Measurements from ENCODE around the gene ROBO4.

The ROBO4 gene

DNA sequence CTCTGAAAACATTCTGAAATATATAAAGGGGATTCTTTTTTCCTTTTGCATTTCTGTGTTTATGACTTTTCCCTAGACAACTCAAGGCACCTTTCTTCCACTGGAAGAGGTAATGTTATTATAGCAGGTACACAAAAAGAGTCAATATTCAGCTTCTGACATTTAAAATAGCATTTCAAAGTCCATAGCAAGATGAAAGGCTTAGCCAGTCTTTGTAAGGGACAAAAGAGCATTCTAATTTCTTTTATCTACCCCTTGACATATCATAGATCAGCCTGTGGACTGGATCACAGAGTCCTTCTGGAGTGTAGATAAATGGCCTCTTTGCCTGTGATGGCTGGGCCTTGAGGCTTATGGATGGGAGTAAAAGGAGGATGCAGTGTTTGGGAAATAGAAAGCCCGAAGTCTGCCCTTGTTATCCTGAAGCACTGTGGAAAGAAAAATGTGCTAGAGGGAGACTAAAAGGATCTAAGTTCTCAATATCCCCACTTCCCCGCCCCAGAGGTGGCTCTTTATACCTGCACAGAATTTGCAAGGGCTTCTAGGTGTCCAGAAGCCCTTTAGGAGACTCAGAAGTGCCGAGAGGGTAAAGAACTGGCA, 39.8 kb upstream of the ROBO4 start:
- peaks cover 0 to 5% of the 10 kb centered on the region in 2 donors for H3K27me3 ChIP-seq (ENCODE audit: control insufficient read depth in 1 of 2, insufficient read depth in 2 of 2, low read length in 2 of 2)
- H3K4me1 ChIP-seq (ENCODE audit: control insufficient read depth, insufficient read depth, low read length), result no peaks in the 10 kb centered on the region
- no peaks in the 10 kb centered on the region for H3K36me3 ChIP-seq (ENCODE audit: control insufficient read depth in 2 of 2, insufficient read depth in 2 of 2, low read length in 2 of 2)
- H3K9me3 ChIP-seq (ENCODE audit: control insufficient read depth in 2 of 2, low read length in 2 of 2), result no peaks in the 10 kb centered on the region
- no peak overlapping the region for H3K9ac ChIP-seq (ENCODE audit: low read length in 2 of 2)
- H3K4me3 ChIP-seq (ENCODE audit: low read length in 2 of 2), result no peak overlapping the region
- no peak overlapping the region for H3K27ac ChIP-seq (ENCODE audit: low read length)

DNA sequence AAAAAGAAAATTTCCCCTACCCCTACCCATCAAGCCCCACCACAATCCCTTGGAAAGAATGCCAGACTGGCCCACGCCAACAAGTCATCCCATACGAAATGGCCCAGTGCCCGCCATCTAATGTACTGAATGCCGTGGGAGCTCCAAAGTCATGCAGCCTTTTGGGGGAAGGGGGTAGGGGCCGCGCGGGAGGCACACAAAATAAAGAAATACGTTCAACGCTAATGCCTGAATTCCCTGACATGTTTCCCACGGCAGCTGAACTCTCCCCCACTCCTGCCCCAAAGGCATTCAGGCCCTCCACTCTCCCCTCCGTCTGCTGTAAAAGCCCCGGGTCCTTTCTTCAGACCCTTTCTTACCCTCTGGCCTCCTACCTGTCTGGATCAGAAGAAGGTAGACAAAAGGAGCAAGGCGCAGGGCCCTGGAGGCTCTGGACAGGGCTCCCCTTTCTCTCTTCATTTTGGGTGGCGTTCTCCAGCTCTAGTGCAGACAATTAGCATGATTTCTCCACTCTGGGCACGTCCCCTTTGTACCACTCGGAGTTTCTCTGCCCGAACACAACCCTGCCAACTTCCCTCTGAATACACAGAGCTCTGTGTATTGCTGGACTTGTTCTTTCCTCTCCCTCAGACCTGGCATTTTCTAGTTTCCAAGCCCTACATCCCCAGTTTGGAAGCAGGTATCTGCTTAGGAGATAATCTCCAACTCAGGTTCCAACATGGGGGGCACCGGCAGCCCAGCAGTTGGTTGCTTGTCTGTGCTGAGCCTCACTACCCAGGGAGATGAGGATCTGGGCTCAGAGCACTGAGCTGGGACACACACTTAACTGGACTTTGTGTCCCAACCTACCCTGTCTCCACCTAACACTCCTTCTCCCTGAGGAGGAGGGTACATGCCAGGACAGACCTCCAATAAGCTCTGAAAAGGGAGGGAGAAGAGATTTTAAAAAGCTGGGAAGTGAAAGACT, 38.2 kb upstream of the ROBO4 start, which contains the start of gene HEPACAM:
TSS of gene HEPACAM (minus strand) at position 500 of the 967 bp plus-strand sequence. CDS start at position 459, 41 bp downstream.
- Histone ChIP-seq H3K27ac (ENCODE audit: low read length) (no peak within 1 kb of the TSS), H3K9me3 (ENCODE audit: control insufficient read depth in 2 of 2, low read length in 2 of 2) (no peaks in the 10 kb centered on the region), H3K4me3 (ENCODE audit: low read length in 2 of 2) (no peak within 1 kb of the TSS), H3K27me3 (ENCODE audit: control insufficient read depth in 1 of 2, insufficient read depth in 2 of 2, low read length in 2 of 2) (peaks cover 0 to 5% of the 10 kb centered on the region in 2 donors), H3K36me3 (ENCODE audit: control insufficient read depth in 2 of 2, insufficient read depth in 2 of 2, low read length in 2 of 2) (no peaks in the 10 kb centered on the region), H3K4me1 (ENCODE audit: control insufficient read depth, insufficient read depth, low read length) (no peaks in the 10 kb centered on the region), H3K9ac (ENCODE audit: low read length in 2 of 2) (no peak within 1 kb of the TSS)

DNA sequence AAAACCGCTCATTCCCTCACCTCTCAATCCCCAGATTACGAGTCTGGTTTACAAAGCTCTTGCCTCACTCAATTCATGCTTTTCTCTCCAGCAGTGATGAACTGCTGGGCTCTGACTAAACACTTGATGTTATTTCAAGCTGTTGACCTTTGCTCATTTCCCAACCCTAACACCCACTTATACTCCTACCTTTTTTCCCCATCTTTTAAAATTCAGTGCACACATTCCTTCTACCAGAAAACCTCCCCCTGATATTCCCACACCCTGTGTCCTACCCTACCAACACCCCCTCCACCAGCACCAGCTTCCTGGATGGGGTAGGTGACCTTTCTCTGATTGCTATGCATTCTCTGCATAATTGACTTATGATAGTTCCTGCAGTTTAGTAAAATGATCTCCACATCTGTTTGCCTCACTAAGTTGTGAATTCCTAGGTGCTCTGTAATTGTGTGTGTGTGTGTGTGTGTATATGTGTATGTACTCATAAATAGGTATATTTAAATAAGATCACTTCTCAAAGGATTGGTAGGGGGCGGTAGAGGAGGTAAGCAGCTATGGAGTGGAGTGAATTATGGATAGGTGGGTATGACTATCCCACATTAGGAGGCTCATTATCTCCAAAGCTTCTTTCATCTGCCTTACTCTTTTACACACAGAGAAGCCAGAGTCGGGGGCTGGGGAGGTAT, 37.3 kb upstream of the ROBO4 start:
- Histone ChIP-seq H3K4me1 (ENCODE audit: control insufficient read depth, insufficient read depth, low read length) (no peaks in the 10 kb centered on the region), H3K9ac (ENCODE audit: low read length in 2 of 2) (no peak overlapping the region), H3K27me3 (ENCODE audit: control insufficient read depth in 1 of 2, insufficient read depth in 2 of 2, low read length in 2 of 2) (peaks cover 0 to 5% of the 10 kb centered on the region in 2 donors), H3K4me3 (ENCODE audit: low read length in 2 of 2) (no peak overlapping the region), H3K36me3 (ENCODE audit: control insufficient read depth in 2 of 2, insufficient read depth in 2 of 2, low read length in 2 of 2) (no peaks in the 10 kb centered on the region), H3K27ac (ENCODE audit: low read length) (no peak overlapping the region), H3K9me3 (ENCODE audit: control insufficient read depth in 2 of 2, low read length in 2 of 2) (no peaks in the 10 kb centered on the region)

DNA sequence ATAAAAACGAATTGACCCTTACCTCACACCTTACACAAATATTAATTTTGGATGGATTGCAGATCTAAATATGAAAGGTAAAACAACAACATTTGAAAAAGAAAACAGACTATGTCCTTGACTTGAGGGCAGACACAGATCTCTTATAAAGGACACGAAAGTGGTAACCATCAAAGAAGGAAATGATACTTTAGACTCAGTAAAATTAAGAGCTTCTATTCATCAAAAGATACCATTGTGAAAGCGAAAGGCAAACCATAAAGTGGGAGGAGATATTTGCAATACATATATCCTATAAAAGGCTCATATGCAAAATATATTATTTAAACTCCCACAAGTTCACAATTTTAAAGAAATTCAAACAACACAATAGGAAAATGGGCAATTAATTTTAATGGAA, 33.1 kb upstream of the ROBO4 start:
- Histone ChIP-seq H3K36me3 (ENCODE audit: control insufficient read depth in 2 of 2, insufficient read depth in 2 of 2, low read length in 2 of 2) (no peaks in the 10 kb centered on the region), H3K9me3 (ENCODE audit: control insufficient read depth in 2 of 2, low read length in 2 of 2) (no peaks in the 10 kb centered on the region), H3K9ac (ENCODE audit: low read length in 2 of 2) (no peak overlapping the region), H3K27me3 (ENCODE audit: control insufficient read depth in 1 of 2, insufficient read depth in 2 of 2, low read length in 2 of 2) (peaks cover 0 to 5% of the 10 kb centered on the region in 2 donors), H3K4me1 (ENCODE audit: control insufficient read depth, insufficient read depth, low read length) (no peaks in the 10 kb centered on the region), H3K27ac (ENCODE audit: low read length) (no peak overlapping the region), H3K4me3 (ENCODE audit: low read length in 2 of 2) (no peak overlapping the region)

DNA sequence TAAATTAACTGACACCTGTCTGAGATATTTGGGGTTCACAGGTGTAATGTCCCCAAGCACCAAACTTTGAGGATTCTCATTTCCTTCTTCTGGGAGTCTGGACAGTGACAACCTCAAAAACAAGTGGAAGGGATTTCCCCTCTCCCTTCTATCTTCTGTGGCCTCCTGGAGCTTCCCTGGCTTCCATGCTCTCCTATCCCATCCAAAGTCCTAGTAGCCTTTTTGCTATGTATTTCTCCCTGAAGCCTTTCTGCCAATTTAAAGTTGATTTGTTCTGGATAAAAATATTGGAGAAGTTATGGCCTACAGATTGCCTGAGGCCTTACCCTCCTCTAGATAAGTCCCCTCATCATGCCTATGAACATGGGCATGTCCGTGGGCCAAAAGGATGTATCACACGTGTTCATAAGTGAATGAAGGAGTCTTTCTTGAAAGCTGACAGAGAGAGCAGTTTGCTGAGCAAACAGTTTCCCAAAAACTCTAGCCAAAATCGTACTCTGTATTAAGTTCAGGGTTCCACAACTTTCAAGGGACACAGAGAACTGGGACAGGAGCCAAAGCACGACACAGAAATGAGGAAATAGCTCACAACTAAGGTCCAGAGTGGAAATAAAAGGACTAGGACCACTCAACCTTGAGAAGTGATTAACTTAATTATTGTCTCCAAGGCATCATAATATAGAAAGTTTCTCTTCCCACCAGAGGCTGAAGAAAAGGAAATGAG, 31.4 kb upstream of the ROBO4 start:
- Histone ChIP-seq H3K4me3 (ENCODE audit: low read length in 2 of 2) (no peak overlapping the region), H3K9ac (ENCODE audit: low read length in 2 of 2) (no peak overlapping the region), H3K9me3 (ENCODE audit: control insufficient read depth in 2 of 2, low read length in 2 of 2) (no peaks in the 10 kb centered on the region), H3K36me3 (ENCODE audit: control insufficient read depth in 2 of 2, insufficient read depth in 2 of 2, low read length in 2 of 2) (no peaks in the 10 kb centered on the region), H3K27me3 (ENCODE audit: control insufficient read depth in 1 of 2, insufficient read depth in 2 of 2, low read length in 2 of 2) (no peaks in the 10 kb centered on the region), H3K4me1 (ENCODE audit: control insufficient read depth, insufficient read depth, low read length) (no peaks in the 10 kb centered on the region), H3K27ac (ENCODE audit: low read length) (no peak overlapping the region)

DNA sequence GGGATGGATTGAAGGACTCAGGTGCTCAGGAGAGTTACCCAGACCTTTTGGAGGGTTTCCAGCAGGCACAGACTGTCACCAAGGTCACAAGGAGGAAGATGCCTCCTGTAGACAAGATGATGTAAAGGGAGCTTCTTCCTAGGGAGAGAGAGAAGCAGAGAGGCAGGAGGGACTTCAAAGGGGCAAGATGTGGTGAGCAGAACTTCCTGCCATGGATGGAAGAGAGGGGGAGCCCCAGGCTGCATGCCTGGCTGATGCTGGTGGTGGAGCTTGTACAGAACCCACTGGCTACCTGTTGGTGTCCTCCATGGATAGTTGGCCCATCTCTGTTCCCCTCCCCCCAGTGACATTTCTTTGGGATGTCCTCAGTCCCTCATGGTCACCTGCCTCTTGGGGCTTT, 25.6 kb upstream of the ROBO4 start:
- H3K4me3 ChIP-seq (ENCODE audit: low read length in 2 of 2), result no peak overlapping the region
- H3K9me3 ChIP-seq (ENCODE audit: control insufficient read depth in 2 of 2, low read length in 2 of 2), result no peaks in the 10 kb centered on the region
- H3K36me3 ChIP-seq (ENCODE audit: control insufficient read depth in 2 of 2, insufficient read depth in 2 of 2, low read length in 2 of 2), result no peaks in the 10 kb centered on the region
- peaks cover 8 to 13% of the 10 kb centered on the region in 2 donors for H3K27me3 ChIP-seq (ENCODE audit: control insufficient read depth in 1 of 2, insufficient read depth in 2 of 2, low read length in 2 of 2)
- H3K9ac ChIP-seq (ENCODE audit: low read length in 2 of 2), result no peak overlapping the region
- H3K27ac ChIP-seq (ENCODE audit: low read length), result no peak overlapping the region
- H3K4me1 ChIP-seq (ENCODE audit: control insufficient read depth, insufficient read depth, low read length), result peaks cover 4% of the 10 kb centered on the region

DNA sequence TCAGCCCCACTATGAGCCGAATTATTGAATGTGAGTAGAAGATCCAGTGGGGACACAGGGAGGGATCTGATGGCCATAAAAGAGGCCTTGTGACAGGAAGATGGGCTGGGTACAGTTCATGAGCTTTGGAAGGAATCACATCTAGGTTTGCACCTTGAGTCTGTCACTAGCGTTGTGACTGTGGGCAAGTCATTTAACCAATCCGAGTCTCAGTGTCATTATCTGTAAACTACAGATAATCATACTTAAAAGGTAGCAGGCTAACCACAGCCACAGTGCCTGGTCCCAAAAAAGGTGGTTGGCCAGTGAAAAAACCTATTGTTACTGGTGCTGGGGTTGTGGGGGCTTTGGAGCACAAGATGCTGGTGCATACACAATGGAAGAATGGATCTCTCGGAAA, 25.2 kb upstream of the ROBO4 start:
- no peaks in the 10 kb centered on the region for H3K9me3 ChIP-seq (ENCODE audit: control insufficient read depth in 2 of 2, low read length in 2 of 2)
- H3K36me3 ChIP-seq (ENCODE audit: control insufficient read depth in 2 of 2, insufficient read depth in 2 of 2, low read length in 2 of 2), result no peaks in the 10 kb centered on the region
- no peak overlapping the region for H3K9ac ChIP-seq (ENCODE audit: low read length in 2 of 2)
- peaks cover 4% of the 10 kb centered on the region for H3K4me1 ChIP-seq (ENCODE audit: control insufficient read depth, insufficient read depth, low read length)
- peaks cover 8 to 13% of the 10 kb centered on the region in 2 donors for H3K27me3 ChIP-seq (ENCODE audit: control insufficient read depth in 1 of 2, insufficient read depth in 2 of 2, low read length in 2 of 2)
- no peak overlapping the region for H3K27ac ChIP-seq (ENCODE audit: low read length)
- no peak overlapping the region for H3K4me3 ChIP-seq (ENCODE audit: low read length in 2 of 2)

DNA sequence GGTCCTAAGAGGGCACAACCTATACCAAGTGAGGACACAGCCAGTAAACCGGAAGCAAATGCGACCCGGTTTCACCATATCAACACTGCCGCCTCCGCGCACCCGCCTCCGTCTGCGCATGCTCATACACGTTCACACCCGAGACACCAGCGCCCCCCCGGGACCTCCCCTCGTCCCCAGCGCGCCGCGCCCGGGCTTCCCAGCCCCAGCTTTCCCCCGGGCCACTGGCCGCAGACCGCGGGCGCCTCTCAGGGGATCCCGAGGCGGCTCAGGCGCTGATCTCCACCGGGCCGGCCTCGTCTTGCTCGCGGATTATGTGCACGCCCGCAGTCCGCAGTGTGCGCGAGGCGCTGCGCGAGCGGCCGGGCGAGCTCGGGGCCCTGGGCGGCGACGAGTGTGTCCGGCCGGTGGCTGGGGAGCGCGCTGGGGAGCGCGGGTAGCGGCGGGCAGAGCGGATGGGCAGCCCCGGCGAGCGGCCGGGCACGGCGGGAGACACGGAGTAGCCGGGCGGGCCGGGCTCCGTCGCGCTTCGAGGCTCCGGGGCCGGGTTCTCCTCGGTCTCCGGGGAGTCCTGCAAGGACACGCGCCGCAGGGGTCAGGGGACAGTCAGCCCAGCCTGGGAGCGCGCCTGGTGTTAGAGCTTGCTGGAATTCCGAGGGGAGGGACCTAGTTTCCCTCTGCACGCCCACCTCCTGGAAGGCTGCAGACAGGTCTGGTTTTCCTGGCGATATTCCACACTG, 23.4 kb upstream of the ROBO4 start:
- Histone ChIP-seq H3K9ac (ENCODE audit: low read length in 2 of 2) (no peak overlapping the region), H3K27ac (ENCODE audit: low read length) (no peak overlapping the region), H3K4me3 (ENCODE audit: low read length in 2 of 2) (peak overlapping the region; percentile 2 to 66), H3K9me3 (ENCODE audit: control insufficient read depth in 2 of 2, low read length in 2 of 2) (no peaks in the 10 kb centered on the region), H3K27me3 (ENCODE audit: control insufficient read depth in 1 of 2, insufficient read depth in 2 of 2, low read length in 2 of 2) (peaks cover 8 to 17% of the 10 kb centered on the region in 2 donors), H3K4me1 (ENCODE audit: control insufficient read depth, insufficient read depth, low read length) (peaks cover 4% of the 10 kb centered on the region), H3K36me3 (ENCODE audit: control insufficient read depth in 2 of 2, insufficient read depth in 2 of 2, low read length in 2 of 2) (no peaks in the 10 kb centered on the region)

DNA sequence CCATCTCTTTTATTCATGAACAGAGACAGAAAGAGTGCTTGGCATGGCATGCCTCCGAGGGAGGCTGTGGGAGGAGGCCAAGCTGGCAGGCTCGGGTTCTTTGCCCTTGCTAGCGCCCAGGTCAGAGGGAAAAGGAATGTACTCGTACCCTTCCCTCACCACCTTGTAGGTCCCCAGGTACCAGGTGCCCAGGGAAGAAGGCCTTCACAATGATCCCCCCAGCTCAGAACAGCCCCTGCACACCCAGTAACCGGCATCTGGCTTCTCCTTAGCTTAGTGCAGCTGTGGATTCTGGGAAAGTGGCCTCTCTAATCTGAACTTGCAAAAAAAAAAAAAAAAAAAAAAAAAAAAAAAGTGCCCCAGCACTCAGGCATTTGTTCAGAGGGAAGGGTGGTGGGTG, 22.7 kb upstream of the ROBO4 start:
- Histone ChIP-seq H3K36me3 (ENCODE audit: control insufficient read depth in 2 of 2, insufficient read depth in 2 of 2, low read length in 2 of 2) (no peaks in the 10 kb centered on the region), H3K4me1 (ENCODE audit: control insufficient read depth, insufficient read depth, low read length) (peaks cover 4% of the 10 kb centered on the region), H3K27ac (ENCODE audit: low read length) (no peak overlapping the region), H3K4me3 (ENCODE audit: low read length in 2 of 2) (no peak overlapping the region), H3K9me3 (ENCODE audit: control insufficient read depth in 2 of 2, low read length in 2 of 2) (no peaks in the 10 kb centered on the region), H3K27me3 (ENCODE audit: control insufficient read depth in 1 of 2, insufficient read depth in 2 of 2, low read length in 2 of 2) (peaks cover 8 to 17% of the 10 kb centered on the region in 2 donors), H3K9ac (ENCODE audit: low read length in 2 of 2) (no peak overlapping the region)

DNA sequence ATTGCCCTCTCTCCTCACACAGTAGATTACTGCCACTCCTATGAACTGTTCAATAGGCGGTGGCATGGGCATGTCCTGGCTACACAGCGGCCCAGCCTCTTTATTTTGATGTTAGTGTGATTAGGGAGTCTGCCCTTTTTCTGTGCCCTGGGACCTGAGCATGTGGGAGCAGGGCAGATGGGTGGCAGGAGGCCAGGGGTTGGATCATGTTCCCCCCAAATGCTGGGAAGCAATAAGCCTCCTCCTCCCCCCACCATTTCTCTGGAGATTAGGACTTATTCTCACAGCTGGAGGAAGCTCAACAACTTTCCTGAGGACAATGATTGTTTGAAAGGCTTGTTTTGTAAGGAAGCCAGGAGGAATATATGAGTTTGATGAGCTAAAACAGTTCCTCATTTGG, 22.2 kb upstream of the ROBO4 start:
- H3K9ac ChIP-seq (ENCODE audit: low read length in 2 of 2), result no peak overlapping the region
- H3K4me1 ChIP-seq (ENCODE audit: control insufficient read depth, insufficient read depth, low read length), result peaks cover 4% of the 10 kb centered on the region
- no peaks in the 10 kb centered on the region for H3K36me3 ChIP-seq (ENCODE audit: control insufficient read depth in 2 of 2, insufficient read depth in 2 of 2, low read length in 2 of 2)
- peaks cover 8 to 17% of the 10 kb centered on the region in 2 donors for H3K27me3 ChIP-seq (ENCODE audit: control insufficient read depth in 1 of 2, insufficient read depth in 2 of 2, low read length in 2 of 2)
- no peak overlapping the region for H3K27ac ChIP-seq (ENCODE audit: low read length)
- no peak overlapping the region for H3K4me3 ChIP-seq (ENCODE audit: low read length in 2 of 2)
- no peaks in the 10 kb centered on the region for H3K9me3 ChIP-seq (ENCODE audit: control insufficient read depth in 2 of 2, low read length in 2 of 2)
